ENCODE measurements around the gene KLRG1. TPM values are rescaled to one million over a fixed set of nuclear protein-coding genes. Genes with fewer than 3 reads are reported as not detected.

The KLRG1 gene
- total and polyA plus RNA-seq, 2 of the 8 experiments (the other 6 are each of a cell fraction or from before 2014, with no cell fraction given) = 7.9 to 12.8 TPM

DNA sequence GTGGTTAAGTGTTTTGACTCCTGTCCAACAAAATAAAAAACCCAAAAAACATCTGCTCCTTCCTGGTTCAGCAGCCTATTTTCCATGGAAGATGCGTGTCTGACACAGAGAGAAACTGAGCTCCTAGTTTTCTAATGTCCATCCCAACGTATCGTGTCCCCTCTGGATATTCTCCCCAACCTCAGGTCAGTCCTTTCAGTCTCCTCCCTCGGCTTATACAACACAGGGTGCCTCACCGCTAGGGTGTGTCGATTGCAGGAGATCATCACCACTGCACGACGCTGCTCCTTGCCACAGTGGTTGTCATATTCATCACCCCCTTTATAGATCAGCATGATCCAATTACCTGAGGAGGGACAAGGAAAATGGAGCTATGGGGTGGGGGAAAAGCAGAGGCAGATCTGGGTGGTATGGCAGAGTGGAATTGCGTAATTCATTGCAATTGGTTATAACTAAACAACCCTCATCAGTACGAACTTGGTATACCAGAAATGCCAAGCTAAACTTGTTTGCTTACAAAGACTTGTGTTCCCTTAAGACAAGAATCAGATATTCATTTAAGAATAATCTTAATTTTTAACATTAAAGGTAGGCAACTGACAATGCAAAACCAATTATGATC is 45.7 kb upstream of the KLRG1 start:
- Histone ChIP-seq H3K4me2 (ENCODE audit: insufficient read depth in 1 of 2, low read depth in 2 of 2, low read length in 2 of 2) (no peak overlapping the region), H3K4ac (replicated peaks; ENCODE audit: insufficient read length, low read depth, low read length) (no peak overlapping the region), H3K14ac (ENCODE audit: insufficient read length) (no peak overlapping the region), H2BK120ac (replicated peaks; ENCODE audit: low read depth, low read length) (no peak overlapping the region), H3K27ac (ENCODE audit: low read depth, low read length) (no peak overlapping the region), H3K79me1 (ENCODE audit: low read depth, low read length) (peaks cover 9% of the 10 kb centered on the region), H2BK15ac (ENCODE audit: low read length) (no peak overlapping the region), H3K27me3 (replicated peaks in 1 of 4; ENCODE audit: control insufficient read depth in 3 of 4, extremely low read depth in 1 of 4, insufficient read depth in 3 of 4, low read length in 3 of 4) (no peaks in the 10 kb centered on the region), H2BK12ac (ENCODE audit: low read depth, low read length) (no peak overlapping the region), H3K9me3 (ENCODE audit: insufficient read depth in 2 of 2, low read depth in 1 of 2, low read length in 1 of 2) (no peaks in the 10 kb centered on the region), H3K56ac (replicated peaks; ENCODE audit: insufficient read length, low read depth, low read length) (no peak overlapping the region), H3K36me3 (ENCODE audit: control insufficient read depth in 2 of 4, insufficient read depth in 4 of 4, low read length in 3 of 4) (peaks cover 26 to 52% (median 44%) of the 10 kb centered on the region in 4 experiments), H3K18ac (ENCODE audit: extremely low read depth, low read length) (no peak overlapping the region), H4K5ac (ENCODE audit: insufficient read length, low read depth, low read length) (no peak overlapping the region), H3K23ac (ENCODE audit: insufficient read length) (no peak overlapping the region), H4K91ac (replicated peaks; ENCODE audit: insufficient read length, low read length) (no peak overlapping the region), H4K20me1 (replicated peaks in 1 of 2; ENCODE audit: control insufficient read depth in 1 of 2, insufficient read depth in 2 of 2, low read length in 2 of 2) (peaks cover 11 to 15% of the 10 kb centered on the region in 2 experiments), H2AK5ac (ENCODE audit: low read depth, low read length) (no peak overlapping the region), H4K8ac (ENCODE audit: extremely low read depth, insufficient read depth, low read length) (no peak overlapping the region), H3K79me2 (ENCODE audit: control insufficient read depth in 1 of 2, insufficient read depth in 2 of 2, low read length in 2 of 2) (peaks cover 1 to 36% of the 10 kb centered on the region in 2 experiments), H2BK20ac (ENCODE audit: low read length) (no peak overlapping the region), H3K4me1 (replicated peaks in 1 of 4; ENCODE audit: control insufficient read depth in 3 of 4, insufficient read depth in 4 of 4, low read length in 3 of 4) (no peaks in the 10 kb centered on the region; a peak in 2 of 7 replicates), H2AFZ (ENCODE audit: low read length) (no peak overlapping the region), H2BK5ac (ENCODE audit: low read depth, low read length) (peak overlapping the region; percentile 26; the same call in 1 of the 2 replicates), H3K9ac (replicated peaks in 1 of 4; ENCODE audit: extremely low read depth in 1 of 4, low read depth in 3 of 4, low read length in 3 of 4) (peak overlapping the region in 1 of 4 experiments; percentile 48; a peak in 2 of 7 replicates), H3K4me3 (ENCODE audit: extremely low read depth in 1 of 4, insufficient read depth in 2 of 4, low read depth in 3 of 4, low read length in 4 of 4) (no peak overlapping the region), H3K23me2 (ENCODE audit: low read depth, low read length) (no peaks in the 10 kb centered on the region)
- POLR2A ChIA-PET (ENCODE audit: partially characterized antibody) = interaction anchor here (1.0 to 11.5 kb wide), 8 partner anchors 9 to 122 kb away, joined by 3 to 311 read pairs (median 6); partner anchors contain the start of gene PHC1
- 89% methylated on average over 10 of the region's 10 CpGs; no CpG with 5 or more reads in 1 of the 2 experiments for WGBS, 2 experiments (ENCODE audit: extremely low coverage in 1 of 2, insufficient coverage in 1 of 2, insufficient read length in 1 of 2, insufficient replicate concordance in 2 of 2, low coverage in 1 of 2, low lambda C conversion rate in 2 of 2, missing lambda C conversion rate in 1 of 2)
- DNase-seq (ENCODE audit: low read depth in 1 of 2, low spot score in 2 of 2) (no peak), FAIRE-seq (no peak)
- CTCF ChIA-PET (ENCODE audit: partially characterized antibody) = interaction anchor here (0.6 to 12.2 kb wide), 3 partner anchors 91 to 399 kb away, joined by 3 to 119 read pairs (median 3); no protein-coding TSS in a partner anchor
- TF ChIP-seq, protein P1, sequence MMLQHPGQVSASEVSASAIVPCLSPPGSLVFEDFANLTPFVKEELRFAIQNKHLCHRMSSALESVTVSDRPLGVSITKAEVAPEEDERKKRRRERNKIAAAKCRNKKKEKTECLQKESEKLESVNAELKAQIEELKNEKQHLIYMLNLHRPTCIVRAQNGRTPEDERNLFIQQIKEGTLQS (IDR thresholded peaks at IDR 0.05; ENCODE audit: insufficient read depth, low read depth, low read length) = no peak
- TF ChIP-seq CEBPB (IDR thresholded peaks at IDR 0.05; ENCODE audit: low read depth, low read length) = peak; percentile 91
- TF ChIP-seq CBX8 (IDR thresholded peaks at IDR 0.05; ENCODE audit: borderline replicate concordance, low read depth, low read length) = no peak
- TF ChIP-seq CHD2 (IDR thresholded peaks at IDR 0.05; ENCODE audit: low read length) = no peak
- TF ChIP-seq POLR2AphosphoS5 (IDR thresholded peaks at IDR 0.05; ENCODE audit: low read depth, low read length) = peak; percentile 74
- no peak for TF ChIP-seq SUZ12 (IDR thresholded peaks at IDR 0.05; ENCODE audit: low read length)
- TF ChIP-seq SIRT6 (IDR thresholded peaks at IDR 0.05; ENCODE audit: low read length) = no peak

Measured in H1 (cell line).